Measurements from ENCODE around the gene ZFP91. TPM values are rescaled to one million over a fixed set of nuclear protein-coding genes. Genes with fewer than 3 reads are reported as not detected.

The ZFP91 gene
- total and polyA plus RNA-seq, 2 of the 13 experiments (the other 11 are each of a cell fraction or from before 2014, with no cell fraction given), result 13.5 to 38.6 TPM

DNA sequence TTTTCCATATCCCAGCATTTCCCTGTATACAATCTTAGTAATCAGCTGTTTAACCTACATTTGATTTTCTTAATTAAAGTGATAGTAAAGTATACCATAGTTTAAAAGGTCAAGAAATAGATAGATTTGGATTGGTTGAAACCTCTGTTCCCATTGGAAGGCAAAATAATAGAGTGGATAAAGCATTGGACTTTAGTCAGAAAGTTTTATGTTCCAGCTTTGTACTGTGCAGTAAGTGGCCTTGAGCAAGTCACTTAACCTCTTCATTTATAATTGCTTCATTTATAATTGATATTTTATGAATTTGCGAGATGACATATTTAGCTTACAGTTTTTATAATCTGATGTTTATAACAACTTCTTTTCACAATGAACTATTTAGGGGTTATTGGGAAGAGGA lies 3.6 kb downstream of the ZFP91 start (continued):
- TF ChIP-seq ZNF20 (CRISPR knock-in tag; IDR thresholded peaks at IDR 0.05) (no peak), NFE2L1 (CRISPR knock-in tag; IDR thresholded peaks at IDR 0.05; ENCODE audit: borderline replicate concordance) (no peak), POLR2G (IDR thresholded peaks at IDR 0.05; ENCODE audit: low read depth, low read length) (no peak)

DNA sequence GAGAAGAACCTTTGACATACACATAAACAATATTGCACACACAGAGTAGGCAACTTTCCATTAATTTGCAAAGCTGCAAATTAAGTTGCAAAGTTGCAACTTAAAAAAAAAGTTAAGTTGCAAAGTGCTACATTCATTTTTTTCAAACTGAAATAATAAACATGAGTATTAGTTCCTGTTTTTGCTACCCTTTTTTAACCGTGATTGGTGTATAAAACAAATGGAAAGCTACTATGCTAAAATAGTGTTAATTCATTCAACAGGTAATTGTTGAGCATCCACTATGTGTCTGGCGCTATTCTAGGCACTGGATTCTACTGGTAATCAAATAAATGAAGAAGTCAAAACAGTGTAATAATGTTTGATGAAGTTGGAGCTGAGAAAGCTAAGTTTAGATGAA lies 8.1 kb downstream of the ZFP91 start:
- POLR2A ChIA-PET, result no interaction called here
- Histone ChIP-seq H3K4me2 (ENCODE audit: low read depth, low read length) (no peak overlapping the region), H3K9ac (ENCODE audit: insufficient read depth, low read depth, low read length) (no peak overlapping the region), H3K79me2 (ENCODE audit: insufficient read depth, low read length) (peaks cover 99% of the 10 kb centered on the region), H4K20me1 (ENCODE audit: insufficient read depth, low read length) (peaks cover 12% of the 10 kb centered on the region), H3K9me3 (ENCODE audit: low read length) (no peaks in the 10 kb centered on the region), H3K4me3 (replicated peaks in 1 of 3; ENCODE audit: insufficient read depth in 1 of 3, low read depth in 2 of 3, low read length in 3 of 3) (no peak overlapping the region), H3K4me1 (ENCODE audit: insufficient read depth, low read length) (peaks cover 61% of the 10 kb centered on the region), H3K27me3 (ENCODE audit: control insufficient read depth in 1 of 2, insufficient read depth in 2 of 2, low read length in 2 of 2) (no peaks in the 10 kb centered on the region), H3K27ac (ENCODE audit: extremely low read length, insufficient read depth, low read length) (no peak overlapping the region), H2AFZ (ENCODE audit: low read length) (no peak overlapping the region), H3K36me3 (replicated peaks in 1 of 2; ENCODE audit: control insufficient read depth in 1 of 2, insufficient read depth in 2 of 2, low read length in 2 of 2) (peaks cover 2 to 23% of the 10 kb centered on the region in 2 experiments)
- CTCF ChIA-PET (ENCODE audit: low intra/inter-chr PET ratio, low total read pairs), result no interaction called here
- intact Hi-C loops (cut with micrococcal nuclease; ENCODE audit: unreplicated experiment), result no loop called here
- no peak for ATAC-seq
- WGBS (ENCODE audit: low lambda C conversion rate), result 95% methylated on average over 2 of the region's 2 CpGs
- no peak for FAIRE-seq
- BruUV-seq (replicated peaks), result no TSS peak
- in situ Hi-C loops (cut with HindIII; ENCODE audit: extremely low pct_ligation_motif_present, low pct_unique_long_range_greater_than_20kb), result loop anchor here (10.0 kb wide), 1 partner anchor 198 kb away; no protein-coding TSS in a partner anchor
- no peak for DNase-seq (ENCODE audit: low spot score)
- TF ChIP-seq NFKB2 (CRISPR knock-in tag; IDR thresholded peaks at IDR 0.05; ENCODE audit: borderline replicate concordance) (no peak), ZSCAN25 (CRISPR knock-in tag; IDR thresholded peaks at IDR 0.05) (no peak), ZNF10 (CRISPR knock-in tag; IDR thresholded peaks at IDR 0.05; ENCODE audit: borderline replicate concordance, low read depth) (no peak), ASH2L (IDR thresholded peaks at IDR 0.05; ENCODE audit: insufficient read length, low read depth, low read length) (no peak), NR3C1 (CRISPR knock-in tag; IDR thresholded peaks at IDR 0.05) (no peak), PCBP1 (IDR thresholded peaks at IDR 0.05; ENCODE audit: borderline replicate concordance, low read depth, low read length) (no peak), YEATS4 (CRISPR knock-in tag; IDR thresholded peaks at IDR 0.05; ENCODE audit: borderline replicate concordance) (no peak), ZNF678 (CRISPR knock-in tag; IDR thresholded peaks at IDR 0.05) (no peak), SRSF9 (IDR thresholded peaks at IDR 0.05; ENCODE audit: borderline replicate concordance, insufficient read depth, low read depth, low read length, poor library complexity, severe bottlenecking) (no peak)
- TF ChIP-seq, protein P1, sequence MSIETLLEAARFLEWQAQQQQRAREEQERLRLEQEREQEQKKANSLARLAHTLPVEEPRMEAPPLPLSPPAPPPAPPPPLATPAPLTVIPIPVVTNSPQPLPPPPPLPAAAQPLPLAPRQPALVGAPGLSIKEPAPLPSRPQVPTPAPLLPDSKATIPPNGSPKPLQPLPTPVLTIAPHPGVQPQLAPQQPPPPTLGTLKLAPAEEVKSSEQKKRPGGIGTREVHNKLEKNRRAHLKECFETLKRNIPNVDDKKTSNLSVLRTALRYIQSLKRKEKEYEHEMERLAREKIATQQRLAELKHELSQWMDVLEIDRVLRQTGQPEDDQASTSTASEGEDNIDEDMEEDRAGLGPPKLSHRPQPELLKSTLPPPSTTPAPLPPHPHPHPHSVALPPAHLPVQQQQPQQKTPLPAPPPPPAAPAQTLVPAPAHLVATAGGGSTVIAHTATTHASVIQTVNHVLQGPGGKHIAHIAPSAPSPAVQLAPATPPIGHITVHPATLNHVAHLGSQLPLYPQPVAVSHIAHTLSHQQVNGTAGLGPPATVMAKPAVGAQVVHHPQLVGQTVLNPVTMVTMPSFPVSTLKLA (IDR thresholded peaks at IDR 0.05), result no peak
- TF ChIP-seq, protein P2, sequence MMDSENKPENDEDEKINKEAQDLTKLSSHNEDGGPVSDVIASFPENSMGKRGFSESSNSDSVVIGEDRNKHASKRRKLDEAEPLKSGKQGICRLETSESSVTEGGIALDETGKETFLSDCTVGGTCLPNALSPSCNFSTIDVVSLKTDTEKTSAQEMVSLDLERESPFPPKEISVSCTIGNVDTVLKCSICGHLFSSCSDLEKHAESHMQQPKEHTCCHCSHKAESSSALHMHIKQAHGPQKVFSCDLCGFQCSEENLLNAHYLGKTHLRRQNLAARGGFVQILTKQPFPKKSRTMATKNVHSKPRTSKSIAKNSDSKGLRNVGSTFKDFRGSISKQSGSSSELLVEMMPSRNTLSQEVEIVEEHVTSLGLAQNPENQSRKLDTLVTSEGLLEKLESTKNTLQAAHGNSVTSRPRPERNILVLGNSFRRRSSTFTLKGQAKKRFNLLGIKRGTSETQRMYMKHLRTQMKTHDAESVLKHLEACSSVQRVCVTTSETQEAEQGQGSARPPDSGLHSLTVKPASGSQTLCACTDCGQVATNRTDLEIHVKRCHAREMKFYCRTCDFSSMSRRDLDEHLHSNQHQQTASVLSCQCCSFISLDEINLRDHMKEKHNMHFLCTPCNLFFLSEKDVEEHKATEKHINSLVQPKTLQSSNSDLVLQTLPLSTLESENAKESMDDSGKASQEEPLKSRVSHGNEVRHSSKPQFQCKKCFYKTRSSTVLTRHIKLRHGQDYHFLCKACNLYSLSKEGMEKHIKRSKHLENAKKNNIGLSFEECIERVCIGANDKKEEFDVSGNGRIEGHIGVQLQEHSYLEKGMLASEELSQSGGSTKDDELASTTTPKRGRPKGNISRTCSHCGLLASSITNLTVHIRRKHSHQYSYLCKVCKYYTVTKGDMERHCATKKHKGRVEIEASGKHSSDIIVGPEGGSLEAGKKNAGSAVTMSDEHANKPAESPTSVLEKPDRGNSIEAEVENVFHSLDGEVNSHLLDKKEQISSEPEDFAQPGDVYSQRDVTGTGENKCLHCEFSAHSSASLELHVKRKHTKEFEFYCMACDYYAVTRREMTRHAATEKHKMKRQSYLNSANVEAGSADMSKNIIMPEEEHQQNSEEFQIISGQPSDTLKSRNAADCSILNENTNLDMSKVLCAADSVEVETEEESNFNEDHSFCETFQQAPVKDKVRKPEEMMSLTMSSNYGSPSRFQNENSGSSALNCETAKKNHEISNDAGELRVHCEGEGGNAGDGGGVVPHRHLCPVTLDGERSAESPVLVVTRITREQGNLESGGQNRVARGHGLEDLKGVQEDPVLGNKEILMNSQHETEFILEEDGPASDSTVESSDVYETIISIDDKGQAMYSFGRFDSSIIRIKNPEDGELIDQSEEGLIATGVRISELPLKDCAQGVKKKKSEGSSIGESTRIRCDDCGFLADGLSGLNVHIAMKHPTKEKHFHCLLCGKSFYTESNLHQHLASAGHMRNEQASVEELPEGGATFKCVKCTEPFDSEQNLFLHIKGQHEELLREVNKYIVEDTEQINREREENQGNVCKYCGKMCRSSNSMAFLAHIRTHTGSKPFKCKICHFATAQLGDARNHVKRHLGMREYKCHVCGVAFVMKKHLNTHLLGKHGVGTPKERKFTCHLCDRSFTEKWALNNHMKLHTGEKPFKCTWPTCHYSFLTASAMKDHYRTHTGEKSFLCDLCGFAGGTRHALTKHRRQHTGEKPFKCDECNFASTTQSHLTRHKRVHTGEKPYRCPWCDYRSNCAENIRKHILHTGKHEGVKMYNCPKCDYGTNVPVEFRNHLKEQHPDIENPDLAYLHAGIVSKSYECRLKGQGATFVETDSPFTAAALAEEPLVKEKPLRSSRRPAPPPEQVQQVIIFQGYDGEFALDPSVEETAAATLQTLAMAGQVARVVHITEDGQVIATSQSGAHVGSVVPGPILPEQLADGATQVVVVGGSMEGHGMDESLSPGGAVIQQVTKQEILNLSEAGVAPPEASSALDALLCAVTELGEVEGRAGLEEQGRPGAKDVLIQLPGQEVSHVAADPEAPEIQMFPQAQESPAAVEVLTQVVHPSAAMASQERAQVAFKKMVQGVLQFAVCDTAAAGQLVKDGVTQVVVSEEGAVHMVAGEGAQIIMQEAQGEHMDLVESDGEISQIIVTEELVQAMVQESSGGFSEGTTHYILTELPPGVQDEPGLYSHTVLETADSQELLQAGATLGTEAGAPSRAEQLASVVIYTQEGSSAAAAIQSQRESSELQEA (CRISPR knock-in tag; IDR thresholded peaks at IDR 0.05; ENCODE audit: not compliant biosample characterization), result no peak
